Neural progenitor cell (in vitro differentiated cells): ENCODE results near the gene TMCC1.

ENCODE experiments used
- EZH2 ChIP-seq: fragments of 200-600 bp; sonication (generic); IDR thresholded peaks from 2 replicates; pipeline ENCODE4 v1.6.1; 2017; ENCODE audit warnings: antibody characterized with exemption, mild to moderate bottlenecking, moderate library complexity
- TF ChIP-seq, protein P1 (sequence below): fragments of 200-600 bp; sonication (generic); IDR thresholded peaks from 2 replicates; pipeline ENCODE4 v1.5.1; 2017; ENCODE audit warnings: antibody characterized with exemption, mild to moderate bottlenecking

DNA sequence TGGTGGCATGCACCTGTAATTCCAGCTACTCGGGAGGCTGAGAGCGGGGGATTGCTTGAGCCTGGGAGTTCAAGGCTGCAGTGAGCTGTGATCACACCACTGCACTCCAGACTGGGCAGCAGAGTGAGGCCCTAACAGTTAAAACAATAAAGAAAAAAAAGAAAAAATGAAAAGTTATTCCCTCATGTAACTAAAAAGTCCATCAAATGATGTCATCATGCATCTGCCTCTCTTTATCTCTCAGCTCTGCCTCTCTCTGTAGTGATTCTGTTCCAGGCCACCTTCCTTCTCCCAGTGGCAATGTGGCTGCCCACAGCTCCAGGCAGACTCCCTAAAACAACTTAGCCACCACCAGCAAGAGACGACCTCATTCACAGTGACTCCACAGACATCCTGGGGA lies 49.5 kb upstream of the TMCC1 start:
- TF ChIP-seq, protein P1, sequence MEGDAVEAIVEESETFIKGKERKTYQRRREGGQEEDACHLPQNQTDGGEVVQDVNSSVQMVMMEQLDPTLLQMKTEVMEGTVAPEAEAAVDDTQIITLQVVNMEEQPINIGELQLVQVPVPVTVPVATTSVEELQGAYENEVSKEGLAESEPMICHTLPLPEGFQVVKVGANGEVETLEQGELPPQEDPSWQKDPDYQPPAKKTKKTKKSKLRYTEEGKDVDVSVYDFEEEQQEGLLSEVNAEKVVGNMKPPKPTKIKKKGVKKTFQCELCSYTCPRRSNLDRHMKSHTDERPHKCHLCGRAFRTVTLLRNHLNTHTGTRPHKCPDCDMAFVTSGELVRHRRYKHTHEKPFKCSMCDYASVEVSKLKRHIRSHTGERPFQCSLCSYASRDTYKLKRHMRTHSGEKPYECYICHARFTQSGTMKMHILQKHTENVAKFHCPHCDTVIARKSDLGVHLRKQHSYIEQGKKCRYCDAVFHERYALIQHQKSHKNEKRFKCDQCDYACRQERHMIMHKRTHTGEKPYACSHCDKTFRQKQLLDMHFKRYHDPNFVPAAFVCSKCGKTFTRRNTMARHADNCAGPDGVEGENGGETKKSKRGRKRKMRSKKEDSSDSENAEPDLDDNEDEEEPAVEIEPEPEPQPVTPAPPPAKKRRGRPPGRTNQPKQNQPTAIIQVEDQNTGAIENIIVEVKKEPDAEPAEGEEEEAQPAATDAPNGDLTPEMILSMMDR: no peak
- TF ChIP-seq EZH2: no peak
